ENCODE results near the gene CDKN2AIP. TPM values are rescaled to one million over a fixed set of nuclear protein-coding genes. Genes with fewer than 3 reads are reported as not detected.
"Not testable (repeated sequence)": the region's sequence is repeated elsewhere in the genome, so short reads cannot be mapped to it uniquely, and the experiment has no call there.

Gene CDKN2AIP
- total RNA-seq, 1 experiment from 2014 or later, result 20.6 TPM

DNA sequence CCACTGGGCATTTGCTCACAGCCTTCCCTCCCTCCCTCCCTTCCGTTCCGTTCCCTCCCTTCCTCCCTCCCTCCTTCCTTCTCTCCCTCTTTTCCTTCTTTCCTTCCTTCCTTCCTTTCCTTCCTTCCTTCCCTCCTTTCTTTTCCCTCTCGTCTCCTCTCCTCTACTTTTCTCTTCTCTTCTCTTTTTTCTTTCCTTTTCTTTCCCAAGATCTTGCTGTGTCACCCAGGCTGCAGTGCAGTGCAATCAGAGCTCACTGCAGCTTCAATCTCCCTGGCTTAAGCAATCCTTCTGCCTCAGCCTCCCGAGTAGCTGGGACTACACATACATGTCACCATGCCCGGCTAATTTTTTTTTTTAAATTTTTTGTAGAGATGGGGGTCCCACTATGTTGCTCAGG, 33.7 kb downstream of the CDKN2AIP start:
- no peak overlapping the region for H3K4me3 ChIP-seq (ENCODE audit: low read depth, low read length, poor library complexity, severe bottlenecking)
- TF ChIP-seq CTCF (conservative IDR thresholded peaks at IDR 0.05; ENCODE audit: low read depth, low read length) (no peak), EZH2 (IDR thresholded peaks at IDR 0.05; ENCODE audit: borderline replicate concordance, low read depth, low read length, poor library complexity, severe bottlenecking) (no peak)
- H3K27ac ChIP-seq (ENCODE audit: low read depth, low read length, poor library complexity, severe bottlenecking), result no peak overlapping the region
- ChIA-PET CTCF (interaction anchor here (0.6 kb wide), 1 partner anchor 41 kb away, joined by 11 read pairs; no protein-coding TSS in a partner anchor), POLR2A (ENCODE audit: low non-redundant PET) (no interaction called here)
- H3K9me3 ChIP-seq (ENCODE audit: low read depth, low read length, poor library complexity, severe bottlenecking), result no peaks in the 10 kb centered on the region
- BruUV-seq (replicated peaks), result no TSS peak
- H3K27me3 ChIP-seq (replicated peaks; ENCODE audit: insufficient read depth, low read depth, low read length, poor library complexity), result no peaks in the 10 kb centered on the region
- H3K4me1 ChIP-seq (ENCODE audit: insufficient read depth, low read length, poor library complexity, severe bottlenecking), result no peaks in the 10 kb centered on the region
- no peaks in the 10 kb centered on the region for H3K36me3 ChIP-seq (ENCODE audit: insufficient read depth, low read length, poor library complexity, severe bottlenecking)
- DNase-seq (ENCODE audit: low spot score), result no peak
- intact Hi-C loops (cut with micrococcal nuclease; ENCODE audit: unreplicated experiment), result loop anchor here (10.0 kb wide), 1 partner anchor 247 kb away; no protein-coding TSS in a partner anchor

DNA sequence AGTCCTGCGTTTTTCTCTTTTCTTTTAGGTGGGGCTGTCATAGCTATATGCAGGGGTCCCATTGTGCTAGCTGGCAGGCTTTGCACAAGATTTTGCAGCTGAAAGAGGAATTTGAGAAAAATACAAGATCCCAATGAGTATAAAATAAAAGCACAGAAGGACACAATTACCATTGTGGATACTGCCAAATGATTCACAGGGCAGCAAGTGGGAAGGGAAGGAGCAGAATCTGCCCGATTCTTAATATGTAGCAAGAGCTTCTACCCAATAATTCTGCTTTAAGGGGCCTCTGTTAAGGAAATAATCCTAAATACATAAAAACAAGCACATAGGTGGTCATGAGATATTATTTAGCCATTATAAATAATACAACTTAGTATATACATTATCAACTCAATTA, 34.5 kb downstream of the CDKN2AIP start:
- H3K27ac ChIP-seq (ENCODE audit: low read depth, low read length, poor library complexity, severe bottlenecking), result no peak overlapping the region
- no peak overlapping the region for H3K4me3 ChIP-seq (ENCODE audit: low read depth, low read length, poor library complexity, severe bottlenecking)
- DNase-seq (ENCODE audit: low spot score), result no peak
- H3K27me3 ChIP-seq (replicated peaks; ENCODE audit: insufficient read depth, low read depth, low read length, poor library complexity), result no peaks in the 10 kb centered on the region
- BruUV-seq (replicated peaks), result no TSS peak
- no peaks in the 10 kb centered on the region for H3K36me3 ChIP-seq (ENCODE audit: insufficient read depth, low read length, poor library complexity, severe bottlenecking)
- no peak for TF ChIP-seq EZH2 (IDR thresholded peaks at IDR 0.05; ENCODE audit: borderline replicate concordance, low read depth, low read length, poor library complexity, severe bottlenecking)
- no peak for TF ChIP-seq CTCF (conservative IDR thresholded peaks at IDR 0.05; ENCODE audit: low read depth, low read length)
- no peaks in the 10 kb centered on the region for H3K4me1 ChIP-seq (ENCODE audit: insufficient read depth, low read length, poor library complexity, severe bottlenecking)
- POLR2A ChIA-PET (ENCODE audit: low non-redundant PET), result no interaction called here
- no peaks in the 10 kb centered on the region for H3K9me3 ChIP-seq (ENCODE audit: low read depth, low read length, poor library complexity, severe bottlenecking)
- intact Hi-C loops (cut with micrococcal nuclease; ENCODE audit: unreplicated experiment), result loop anchor here (10.0 kb wide), 1 partner anchor 246 kb away; no protein-coding TSS in a partner anchor
- CTCF ChIA-PET, result no interaction called here

- DNase-seq (ENCODE audit: low spot score); H3K9me3 ChIP-seq (ENCODE audit: low read depth, low read length, poor library complexity, severe bottlenecking); H3K27me3 ChIP-seq (replicated peaks; ENCODE audit: insufficient read depth, low read depth, low read length, poor library complexity); POLR2A ChIA-PET (ENCODE audit: low non-redundant PET); BruUV-seq (replicated peaks); H3K27ac ChIP-seq (ENCODE audit: low read depth, low read length, poor library complexity, severe bottlenecking); H3K4me1 ChIP-seq (ENCODE audit: insufficient read depth, low read length, poor library complexity, severe bottlenecking); H3K36me3 ChIP-seq (ENCODE audit: insufficient read depth, low read length, poor library complexity, severe bottlenecking); CTCF ChIA-PET; H3K4me3 ChIP-seq (ENCODE audit: low read depth, low read length, poor library complexity, severe bottlenecking); intact Hi-C loops (cut with micrococcal nuclease; ENCODE audit: unreplicated experiment): not testable (repeated sequence)
Observed at GRCh38 chr4:183482515-183483095, 38.2 kb downstream of the CDKN2AIP start.

GRCh38 chr4:183483997-183484396, 39.6 kb downstream of the CDKN2AIP start:
- DNase-seq (ENCODE audit: low spot score), result no peak
- BruUV-seq (replicated peaks), result no TSS peak
- no peaks in the 10 kb centered on the region for H3K27me3 ChIP-seq (replicated peaks; ENCODE audit: insufficient read depth, low read depth, low read length, poor library complexity)
- no peaks in the 10 kb centered on the region for H3K9me3 ChIP-seq (ENCODE audit: low read depth, low read length, poor library complexity, severe bottlenecking)
- ChIA-PET POLR2A (ENCODE audit: low non-redundant PET) (interaction anchor here (0.6 kb wide), 1 partner anchor 696 kb away, joined by 3 read pairs; no protein-coding TSS in a partner anchor), CTCF (no interaction called here)
- intact Hi-C loops (cut with micrococcal nuclease; ENCODE audit: unreplicated experiment), result no loop called here
- TF ChIP-seq EZH2 (IDR thresholded peaks at IDR 0.05; ENCODE audit: borderline replicate concordance, low read depth, low read length, poor library complexity, severe bottlenecking), result no peak
- TF ChIP-seq CTCF (conservative IDR thresholded peaks at IDR 0.05; ENCODE audit: low read depth, low read length), result no peak
- no peaks in the 10 kb centered on the region for H3K36me3 ChIP-seq (ENCODE audit: insufficient read depth, low read length, poor library complexity, severe bottlenecking)
- H3K4me3 ChIP-seq (ENCODE audit: low read depth, low read length, poor library complexity, severe bottlenecking), result no peak overlapping the region
- H3K27ac ChIP-seq (ENCODE audit: low read depth, low read length, poor library complexity, severe bottlenecking), result no peak overlapping the region
- no peaks in the 10 kb centered on the region for H3K4me1 ChIP-seq (ENCODE audit: insufficient read depth, low read length, poor library complexity, severe bottlenecking)
